Measurements from ENCODE around the gene PTPN22.

PTPN22 gene

DNA sequence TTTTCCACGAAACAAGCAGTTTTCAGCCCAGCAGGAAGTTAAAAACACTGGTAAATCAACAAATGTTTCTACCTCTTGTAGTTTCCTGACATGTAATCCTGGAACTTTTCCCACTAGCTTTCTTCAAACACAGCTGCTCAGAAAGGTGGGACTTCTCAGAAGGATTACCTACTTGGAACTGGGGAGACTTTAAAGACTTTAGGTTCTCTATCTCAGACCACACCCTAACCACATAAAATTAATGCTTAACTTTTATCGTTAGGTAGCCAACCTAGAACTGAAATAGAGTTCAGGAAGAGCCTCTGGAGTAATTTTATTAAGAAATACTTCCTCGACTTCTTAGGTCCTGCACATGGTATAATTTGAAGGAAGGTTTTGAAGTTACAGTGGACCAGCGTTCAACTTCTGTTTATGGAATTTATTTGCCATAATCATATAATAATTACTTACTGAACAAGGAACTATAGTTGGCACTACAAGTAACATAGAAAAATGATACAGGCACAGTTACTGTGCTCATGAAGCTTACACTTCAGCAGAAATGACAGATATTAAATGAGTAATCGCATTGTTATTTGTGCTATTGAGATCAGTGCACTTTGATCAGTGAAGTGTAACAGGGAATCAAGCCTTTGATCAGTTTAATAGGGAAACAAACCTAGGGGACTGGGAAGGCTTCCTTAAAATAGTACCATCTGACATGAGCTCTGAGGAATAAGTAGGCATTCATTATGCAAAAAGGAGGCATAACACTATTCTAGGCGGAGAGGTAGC is 16.1 kb upstream of the PTPN22 start, which contains the start of gene BCL2L15:
BCL2L15 (minus strand) TSS at position 180 of the 774 bp plus-strand sequence. CDS start 206 bp downstream, outside the sequence.
- H3K4me3 ChIP-seq (ENCODE audit: low read length): no peak within 1 kb of the TSS
- DNase-seq (ENCODE audit: low read depth): no peak
- TF ChIP-seq, protein P1, sequence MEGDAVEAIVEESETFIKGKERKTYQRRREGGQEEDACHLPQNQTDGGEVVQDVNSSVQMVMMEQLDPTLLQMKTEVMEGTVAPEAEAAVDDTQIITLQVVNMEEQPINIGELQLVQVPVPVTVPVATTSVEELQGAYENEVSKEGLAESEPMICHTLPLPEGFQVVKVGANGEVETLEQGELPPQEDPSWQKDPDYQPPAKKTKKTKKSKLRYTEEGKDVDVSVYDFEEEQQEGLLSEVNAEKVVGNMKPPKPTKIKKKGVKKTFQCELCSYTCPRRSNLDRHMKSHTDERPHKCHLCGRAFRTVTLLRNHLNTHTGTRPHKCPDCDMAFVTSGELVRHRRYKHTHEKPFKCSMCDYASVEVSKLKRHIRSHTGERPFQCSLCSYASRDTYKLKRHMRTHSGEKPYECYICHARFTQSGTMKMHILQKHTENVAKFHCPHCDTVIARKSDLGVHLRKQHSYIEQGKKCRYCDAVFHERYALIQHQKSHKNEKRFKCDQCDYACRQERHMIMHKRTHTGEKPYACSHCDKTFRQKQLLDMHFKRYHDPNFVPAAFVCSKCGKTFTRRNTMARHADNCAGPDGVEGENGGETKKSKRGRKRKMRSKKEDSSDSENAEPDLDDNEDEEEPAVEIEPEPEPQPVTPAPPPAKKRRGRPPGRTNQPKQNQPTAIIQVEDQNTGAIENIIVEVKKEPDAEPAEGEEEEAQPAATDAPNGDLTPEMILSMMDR (IDR thresholded peaks at IDR 0.05; ENCODE audit: insufficient read depth, low read depth, low read length, missing control alignments): no peak

DNA sequence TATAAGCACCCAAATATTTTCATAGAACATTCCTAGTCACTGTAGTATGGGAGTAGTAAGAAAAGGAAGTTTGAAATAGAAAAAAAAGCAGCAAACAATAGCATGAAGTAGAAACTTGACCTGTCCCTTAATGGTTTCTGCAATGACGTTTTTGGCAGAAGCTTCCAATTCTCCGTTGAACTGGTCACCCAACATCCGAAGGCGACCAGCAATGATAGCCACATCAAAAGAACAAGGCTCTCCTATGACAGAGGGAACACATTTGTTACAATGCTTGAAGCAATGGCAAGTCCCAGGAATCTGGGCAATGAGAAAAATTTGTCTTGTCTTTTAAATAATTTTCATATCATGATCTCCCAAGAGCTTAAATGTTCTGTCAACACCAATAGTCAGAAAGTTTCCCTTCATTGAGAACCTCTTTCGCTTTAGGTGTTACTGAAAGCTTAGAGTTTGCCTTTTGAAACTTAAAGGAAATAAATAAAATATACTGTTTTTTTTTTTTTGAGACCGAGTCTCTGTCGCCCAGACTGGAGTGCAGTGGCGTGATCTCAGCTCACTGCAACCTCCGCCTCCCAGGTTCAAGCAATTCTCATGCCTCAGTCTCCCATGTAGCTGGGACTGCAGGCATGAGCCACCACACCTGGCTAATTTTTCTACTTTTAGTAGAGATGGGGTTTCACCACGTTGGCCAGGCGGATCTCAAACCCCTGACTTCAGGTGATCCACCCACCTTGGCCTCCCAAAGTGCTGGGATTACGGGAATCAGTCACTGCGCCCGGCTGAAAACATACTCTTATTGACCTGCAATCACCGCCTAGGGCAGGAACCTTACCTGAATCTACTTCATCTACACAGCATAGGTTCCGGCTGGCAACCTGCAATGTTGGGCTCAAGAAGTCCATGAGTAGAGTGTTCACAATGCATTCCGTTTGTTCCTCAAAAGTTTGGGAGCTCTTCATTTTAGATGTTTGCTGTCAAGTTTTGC is 15.2 kb upstream of the PTPN22 start:
- H3K4me3 ChIP-seq (ENCODE audit: low read length): no peak overlapping the region
- no peak for DNase-seq (ENCODE audit: low read depth)
- TF ChIP-seq, protein P1 (IDR thresholded peaks at IDR 0.05; ENCODE audit: insufficient read depth, low read depth, low read length, missing control alignments): no peak

DNA sequence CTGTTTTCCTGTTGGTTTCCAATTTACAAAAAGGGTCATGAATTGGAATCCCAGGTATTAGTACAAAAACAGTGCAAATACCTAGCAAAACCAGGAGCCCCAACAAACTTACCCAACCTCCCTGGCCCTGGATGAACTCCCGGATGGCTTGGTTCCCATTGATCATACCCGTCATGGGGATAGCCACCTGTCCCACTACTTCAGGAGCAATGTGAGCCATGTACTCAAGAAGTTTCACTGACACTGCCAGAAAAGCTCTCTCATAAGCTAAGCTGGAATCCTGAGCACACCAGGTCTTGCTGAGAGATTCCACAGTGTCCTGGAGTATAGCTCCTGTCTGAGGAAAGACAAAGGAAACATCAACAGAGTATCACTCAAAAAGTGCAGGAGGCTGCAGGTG is 10.1 kb upstream of the PTPN22 start:
- no peak for DNase-seq (ENCODE audit: low read depth)
- TF ChIP-seq, protein P1 (IDR thresholded peaks at IDR 0.05; ENCODE audit: insufficient read depth, low read depth, low read length, missing control alignments): no peak

DNA sequence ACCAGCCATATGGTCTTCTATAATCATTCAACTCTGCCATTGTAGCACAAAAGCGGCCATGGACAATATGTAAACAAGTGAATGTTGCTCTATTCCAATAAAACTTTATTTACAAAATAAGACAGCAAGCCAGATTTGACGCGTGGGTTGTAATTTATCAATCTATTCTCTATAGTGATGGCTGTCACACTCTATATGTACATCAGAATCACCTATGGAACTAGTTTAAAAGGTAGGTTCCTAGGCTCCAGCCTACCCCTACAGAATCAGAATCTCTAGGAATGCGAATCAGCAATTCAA is 8.2 kb upstream of the PTPN22 start:
- TF ChIP-seq, protein P1 (IDR thresholded peaks at IDR 0.05; ENCODE audit: insufficient read depth, low read depth, low read length, missing control alignments): no peak
- DNase-seq (ENCODE audit: low read depth): no peak
- no peak overlapping the region for H3K4me3 ChIP-seq (ENCODE audit: low read length)

More for the DNA sequence above, 10.1 kb upstream of the PTPN22 start:
- H3K4me3 ChIP-seq (ENCODE audit: low read length): no peak overlapping the region

DNA sequence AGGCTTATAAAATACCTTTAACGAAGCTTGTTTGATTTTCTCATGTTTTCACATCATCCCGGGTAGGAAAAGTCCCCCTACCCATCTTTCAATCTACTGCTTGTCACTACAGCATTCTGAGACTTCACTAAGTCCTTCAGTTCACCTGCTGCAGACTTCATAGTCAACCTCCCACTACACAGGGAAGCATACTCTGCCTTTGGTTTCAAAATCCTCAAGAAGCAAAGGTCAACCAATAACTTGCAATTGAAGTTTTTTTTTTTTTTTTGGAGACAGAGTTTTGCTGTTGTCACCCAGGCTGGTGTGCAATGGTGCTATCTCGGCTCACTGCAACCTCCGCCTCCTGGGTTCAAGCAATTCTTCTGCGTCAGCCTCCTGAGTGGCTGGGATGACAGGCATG is 4.7 kb upstream of the PTPN22 start:
- H3K4me3 ChIP-seq (ENCODE audit: low read length): no peak overlapping the region
- no peak for DNase-seq (ENCODE audit: low read depth)
- TF ChIP-seq, protein P1 (IDR thresholded peaks at IDR 0.05; ENCODE audit: insufficient read depth, low read depth, low read length, missing control alignments): no peak

DNA sequence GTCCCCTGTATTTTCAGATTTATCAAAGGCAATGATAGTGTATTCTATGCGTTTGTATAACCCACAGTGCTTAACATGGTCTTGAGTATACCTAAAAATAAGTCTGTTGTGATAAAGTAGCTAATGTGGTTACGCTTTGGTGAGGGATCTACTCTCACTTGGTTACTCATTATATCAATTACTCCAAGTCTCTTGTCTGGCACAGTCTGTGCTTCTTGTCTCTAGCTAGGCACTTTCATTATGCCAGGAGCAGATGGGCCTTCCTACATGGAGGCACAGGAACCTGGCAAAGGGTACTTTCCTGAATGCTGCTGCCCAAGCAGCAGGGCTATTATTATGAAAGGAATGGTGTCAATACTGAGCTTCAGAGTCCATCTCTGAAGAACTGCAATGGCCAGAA is 4.2 kb upstream of the PTPN22 start:
- TF ChIP-seq, protein P1 (IDR thresholded peaks at IDR 0.05; ENCODE audit: insufficient read depth, low read depth, low read length, missing control alignments): no peak
- H3K4me3 ChIP-seq (ENCODE audit: low read length): no peak overlapping the region
- DNase-seq (ENCODE audit: low read depth): no peak
